ENCODE data around the gene PHACTR1.

- TF ChIP-seq CTCF (IDR thresholded peaks at IDR 0.05) (no peak), TAF1 (IDR thresholded peaks at IDR 0.05; ENCODE audit: borderline replicate concordance, low read depth, low read length) (no peak), JUND (IDR thresholded peaks at IDR 0.05) (no peak), EP300 (IDR thresholded peaks at IDR 0.05; ENCODE audit: borderline replicate concordance in 1 of 2, low read depth in 1 of 2, low read length in 1 of 2) (no peak), USF2 (IDR thresholded peaks at IDR 0.05; ENCODE audit: borderline replicate concordance, low read depth, low read length) (no peak), NFIC (IDR thresholded peaks at IDR 0.05; ENCODE audit: borderline replicate concordance) (no peak), RFX5 (IDR thresholded peaks at IDR 0.05; ENCODE audit: low read length) (no peak)
Measured at GRCh38 chr6:13288969-13289391, 572.4 kb downstream of the PHACTR1 start.

Data from SK-N-SH (cell line).